Nephron (organoid): ENCODE measurements around the gene LINGO3.
"Not testable (repeated sequence)": the region's sequence is repeated elsewhere in the genome, so short reads cannot be mapped to it uniquely, and the experiment has no call there.

Source experiments
- H3K27ac Mint-ChIP-seq, 3 experiments: 2 replicates each; pipeline ENCODE4 v1.8.0; 2020; ENCODE audit warnings: mixed read lengths in 3 of 3, mild to moderate bottlenecking in 2 of 3, moderate library complexity in 1 of 3
- H3K27me3 Mint-ChIP-seq: 2 replicates; pipeline ENCODE4 v1.8.0; 2021; ENCODE audit warnings: low read depth, mild to moderate bottlenecking, moderate library complexity, mixed read lengths
- H3K36me3 Mint-ChIP-seq: 2 replicates; pipeline ENCODE4 v1.8.0; 2020; ENCODE audit warnings: low read depth, mixed read lengths
- H3K4me1 Mint-ChIP-seq: 2 replicates; pipeline ENCODE4 v1.8.0; 2020; ENCODE audit warnings: mixed read lengths
- H3K4me3 Mint-ChIP-seq, 3 experiments: 2 replicates each; pipeline ENCODE4 v1.8.0; 2020; ENCODE audit warnings: mild to moderate bottlenecking in 3 of 3, mixed read lengths in 3 of 3, moderate library complexity in 2 of 3
- H3K9me3 Mint-ChIP-seq: 2 replicates; pipeline ENCODE4 v1.8.0; 2020; ENCODE audit warnings: mixed read lengths
- CTCF ChIP-seq, 3 experiments: fragments of 200-600 bp; sonication (generic); IDR thresholded peaks; one replicate each; pipeline ENCODE4 v1.5.0; 2021; ENCODE audit warnings: antibody characterized with exemption in 3 of 3; ENCODE audit not compliant: unreplicated experiment in 3 of 3

LINGO3 gene

GRCh38 chr19:2286402-2287140, 21.4 kb downstream of the LINGO3 start:
- Mint-ChIP-seq H3K36me3 (no peaks in the 10 kb centered on the region), H3K9me3 (no peaks in the 10 kb centered on the region), H3K4me1 (peaks cover 5% of the 10 kb centered on the region), H3K4me3 (no peak overlapping the region), H3K27me3 (peaks cover 84% of the 10 kb centered on the region), H3K27ac (no peak overlapping the region)
- no peak for TF ChIP-seq CTCF (IDR thresholded peaks at IDR 0.05; ENCODE audit: unreplicated experiment in 3 of 3)

- TF ChIP-seq CTCF (IDR thresholded peaks at IDR 0.05; ENCODE audit: unreplicated experiment in 3 of 3), result no peak
- peaks cover 4% of the 10 kb centered on the region for H3K4me1 Mint-ChIP-seq
- peaks cover 65% of the 10 kb centered on the region for H3K27me3 Mint-ChIP-seq
- H3K9me3 Mint-ChIP-seq, result no peaks in the 10 kb centered on the region
- no peak overlapping the region for H3K4me3 Mint-ChIP-seq
- H3K27ac Mint-ChIP-seq, result no peak overlapping the region
- no peaks in the 10 kb centered on the region for H3K36me3 Mint-ChIP-seq
Observed at GRCh38 chr19:2283835-2284507, 24.0 kb downstream of the LINGO3 start.

GRCh38 chr19:2282862-2283237, 25.1 kb downstream of the LINGO3 start:
- H3K4me1 Mint-ChIP-seq, result no peaks in the 10 kb centered on the region
- TF ChIP-seq CTCF (IDR thresholded peaks at IDR 0.05; ENCODE audit: unreplicated experiment in 3 of 3), result no peak
- H3K4me3 Mint-ChIP-seq, result peak overlapping the region; percentile 41 to 63 (median 60)
- H3K27me3 Mint-ChIP-seq, result peaks cover 56% of the 10 kb centered on the region
- H3K36me3 Mint-ChIP-seq, result no peaks in the 10 kb centered on the region
- H3K27ac Mint-ChIP-seq, result peak overlapping the region in 1 of 3 experiments; percentile 78
- no peaks in the 10 kb centered on the region for H3K9me3 Mint-ChIP-seq

- Mint-ChIP-seq H3K36me3 (peaks cover 1% of the 10 kb centered on the region), H3K4me1 (no peaks in the 10 kb centered on the region), H3K27ac (peak within 1 kb of the TSS in 1 of 3 experiments; percentile 78), H3K27me3 (peaks cover 50% of the 10 kb centered on the region), H3K4me3 (peak within 1 kb of the TSS; percentile 41 to 63 (median 62)), H3K9me3 (no peaks in the 10 kb centered on the region)
- TF ChIP-seq CTCF (IDR thresholded peaks at IDR 0.05; ENCODE audit: unreplicated experiment in 3 of 3), result no peak
Observed at GRCh38 chr19:2282062-2282861, 25.7 kb downstream of the LINGO3 start, which contains the start of gene PEAK3. Gene PEAK3 (minus strand): TSS chr19:2282175. CDS start chr19:2280931, 1,244 bp downstream.

- H3K36me3 Mint-ChIP-seq, H3K4me3 Mint-ChIP-seq, H3K9me3 Mint-ChIP-seq, H3K27ac Mint-ChIP-seq, H3K4me1 Mint-ChIP-seq: not testable (repeated sequence)
- H3K27me3 Mint-ChIP-seq, result peaks cover 42% of the 10 kb centered on the region
Observed at GRCh38 chr19:2281265-2282061, 26.5 kb downstream of the LINGO3 start.
